GM11168 (cell line): ENCODE measurements around the gene METRNL.
"Not testable (repeated sequence)": the region's sequence is repeated elsewhere in the genome, so short reads cannot be mapped to it uniquely, and the experiment has no call there.

ENCODE experiments used
- in situ Hi-C: fragments of 300-500 bp; cut with MboI; formaldehyde crosslinking; loops from one replicate; pipeline ENCODE4 v1.12.0; 2022; ENCODE audit warnings: low sequenced_read_pairs; ENCODE audit not compliant: unreplicated experiment

Gene METRNL

DNA sequence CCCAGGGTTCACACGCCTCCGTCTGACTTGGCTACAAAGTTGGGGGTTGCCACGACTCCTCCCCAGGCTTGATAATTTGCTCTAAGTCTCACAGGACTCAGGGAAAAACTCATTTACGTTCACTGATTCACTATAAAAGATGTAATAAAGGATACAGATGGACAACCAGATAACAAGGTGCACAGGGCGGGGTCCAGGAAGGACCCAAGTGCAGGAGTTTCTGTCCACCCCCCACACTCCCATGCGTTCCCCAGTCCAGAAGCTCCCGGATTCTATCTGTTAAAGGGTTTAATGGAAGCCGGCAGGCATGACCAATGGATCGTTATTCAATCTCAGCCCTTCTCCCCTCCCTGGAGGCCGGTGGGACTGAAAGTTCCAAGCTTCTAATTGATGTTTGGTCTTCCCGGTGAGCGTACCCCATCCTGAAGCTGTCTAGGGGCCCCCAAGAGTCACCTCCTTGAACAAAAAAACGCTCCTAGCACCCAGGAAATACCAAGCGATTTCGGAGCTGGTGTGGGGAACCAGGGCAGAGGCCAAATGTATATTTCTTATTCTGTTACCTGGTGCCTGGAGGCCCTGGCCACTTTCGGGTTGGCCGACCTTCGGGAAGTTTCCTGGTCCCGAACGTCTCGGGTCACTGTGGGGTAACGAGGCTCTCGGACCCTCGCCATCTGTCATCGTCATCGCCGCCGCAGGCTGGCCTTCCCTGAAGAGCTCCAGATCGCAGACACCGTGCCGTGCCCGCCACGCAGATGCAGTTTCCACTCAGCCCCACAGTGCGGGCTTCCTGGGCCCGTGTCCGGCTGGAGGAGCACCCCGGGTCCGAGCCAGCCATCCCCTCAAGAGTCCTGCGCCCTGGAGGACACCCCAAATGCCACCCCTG, 13.5 kb upstream of the METRNL start:
- in situ Hi-C loops = no loop called here

DNA sequence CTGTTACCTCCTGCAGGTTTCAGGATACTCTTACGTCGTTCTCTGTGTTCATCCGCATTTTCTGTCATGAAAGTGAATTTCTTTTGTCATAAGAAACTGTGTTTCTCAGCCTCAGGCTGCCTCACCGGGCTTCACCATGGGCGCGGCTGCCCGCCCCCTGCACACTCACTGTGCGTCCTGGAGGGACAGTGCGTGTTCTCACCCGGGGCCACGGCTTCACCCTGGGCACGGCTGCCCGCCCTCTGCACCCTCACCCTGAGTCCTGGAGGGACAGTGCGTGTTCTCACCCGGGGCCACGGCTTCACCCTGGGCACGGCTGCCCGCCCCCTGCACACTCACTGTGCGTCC, 12.9 kb upstream of the METRNL start:
- in situ Hi-C loops = not testable (repeated sequence)

DNA sequence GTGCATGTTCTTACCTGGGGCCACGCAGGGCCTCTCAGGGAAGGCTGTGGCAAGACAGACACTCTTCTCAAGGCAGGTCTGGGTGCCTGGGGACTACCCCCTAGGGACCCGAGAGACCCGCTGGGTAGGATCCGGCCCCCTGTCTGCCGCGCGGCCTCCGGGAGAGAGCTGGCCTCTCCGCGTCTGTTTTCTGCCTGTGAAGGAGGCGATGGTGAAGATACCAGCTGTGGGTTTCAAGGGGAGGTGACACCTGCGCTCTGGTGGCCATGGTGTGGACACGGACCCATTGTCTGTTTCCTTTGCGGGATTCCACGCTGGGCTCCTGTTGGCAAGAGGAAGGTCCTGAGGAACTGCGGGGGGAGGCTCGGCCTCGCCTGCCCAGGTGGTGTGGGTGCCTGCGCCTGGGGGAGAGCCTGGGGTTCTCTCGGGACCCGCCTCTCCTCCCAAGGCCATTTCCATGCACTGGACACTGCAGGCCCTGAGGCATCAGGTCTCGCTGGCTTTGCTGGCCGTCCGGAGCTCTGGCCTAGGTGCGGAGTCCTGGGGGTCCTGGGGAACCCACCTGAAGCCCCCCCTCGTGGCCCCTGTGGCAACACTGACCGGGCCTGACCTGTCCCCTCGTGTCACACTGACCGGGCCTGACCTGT, 12.2 kb upstream of the METRNL start:
- in situ Hi-C loops = no loop called here

DNA sequence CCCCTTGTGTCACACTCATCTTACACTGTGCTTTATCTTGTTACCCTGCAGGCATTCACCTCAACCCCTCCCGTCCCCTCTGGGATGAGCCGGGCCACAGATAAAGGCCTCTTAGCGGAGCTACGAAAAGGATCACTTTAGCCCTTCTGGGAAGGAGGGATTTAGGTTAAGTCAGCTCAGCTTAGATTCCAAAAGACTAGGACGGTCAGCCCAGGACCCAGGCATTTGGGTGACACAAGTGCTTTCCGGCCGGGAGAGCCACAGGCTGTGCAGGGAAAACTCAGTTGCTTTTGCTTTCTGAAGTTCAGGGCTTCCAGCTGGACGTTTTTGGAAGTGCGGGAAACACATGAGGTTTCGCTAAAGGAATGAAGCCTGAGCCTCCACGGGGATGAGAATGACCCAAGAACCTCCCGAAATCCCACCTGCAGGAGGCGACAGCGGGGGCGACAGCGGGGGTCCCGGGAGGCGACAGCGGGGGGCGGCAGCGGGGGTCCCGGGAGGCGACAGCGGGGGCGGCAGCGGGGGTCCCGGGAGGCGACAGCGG, 11.6 kb upstream of the METRNL start:
- in situ Hi-C loops = no loop called here

DNA sequence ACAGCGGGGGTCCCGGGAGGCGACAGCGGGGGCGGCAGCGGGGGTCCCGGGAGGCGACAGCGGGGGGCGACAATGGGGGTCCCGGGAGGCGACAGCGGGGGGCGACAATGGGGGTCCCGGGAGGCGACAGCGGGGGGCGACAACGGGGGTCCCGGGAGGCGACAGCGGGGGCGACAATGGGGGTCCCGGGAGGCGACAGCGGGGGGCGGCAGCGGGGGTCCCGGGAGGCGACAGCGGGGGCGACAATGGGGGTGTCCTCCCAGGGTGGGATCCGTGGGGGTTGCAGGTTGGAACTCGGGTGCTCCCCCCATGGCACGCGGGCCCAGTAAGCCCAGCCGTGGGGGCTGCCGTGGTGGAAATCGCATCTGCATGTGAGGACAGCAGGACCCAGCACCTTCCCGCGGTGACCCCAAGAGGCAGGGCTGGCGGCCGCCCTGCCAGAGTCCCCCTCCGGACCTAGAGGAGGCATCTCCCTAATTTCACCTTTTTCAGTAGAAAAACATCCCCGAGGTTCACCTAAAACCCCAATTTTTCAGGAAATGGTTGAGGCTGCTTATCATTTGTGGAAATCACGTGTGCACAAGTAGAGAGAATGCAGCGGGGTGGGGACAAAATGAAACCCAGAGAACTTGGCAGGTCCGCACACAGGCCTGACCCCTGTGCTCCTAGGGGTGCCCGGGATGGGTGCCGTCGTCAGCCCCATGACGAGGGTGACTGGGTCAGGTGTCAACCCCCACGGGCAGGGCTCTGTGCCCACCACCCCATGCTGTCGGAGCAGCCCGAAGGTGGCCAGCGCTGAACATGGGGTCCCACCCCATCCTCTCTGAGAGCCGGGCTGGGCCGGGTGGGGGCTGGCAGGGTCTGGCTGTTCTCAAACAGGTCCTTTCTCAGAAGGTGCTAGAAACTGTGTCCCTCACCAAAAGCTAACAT, 10.5 kb upstream of the METRNL start:
- in situ Hi-C loops = no loop called here

DNA sequence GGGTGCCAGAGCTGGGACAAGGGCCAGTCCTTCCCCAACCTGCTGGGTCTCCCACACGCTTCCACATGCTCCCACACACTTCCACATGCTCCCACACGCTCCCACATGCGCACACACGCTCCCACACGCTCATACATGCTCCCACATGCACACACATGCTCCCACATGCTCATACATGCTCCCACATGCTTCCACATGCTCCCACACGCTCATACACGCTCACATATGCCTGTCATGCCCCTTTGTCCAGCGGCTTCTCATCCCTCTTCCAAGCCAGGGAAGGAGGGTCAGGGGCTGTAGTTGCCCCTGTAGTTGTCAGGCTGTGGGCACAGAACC, 9.9 kb upstream of the METRNL start:
- in situ Hi-C loops = no loop called here

DNA sequence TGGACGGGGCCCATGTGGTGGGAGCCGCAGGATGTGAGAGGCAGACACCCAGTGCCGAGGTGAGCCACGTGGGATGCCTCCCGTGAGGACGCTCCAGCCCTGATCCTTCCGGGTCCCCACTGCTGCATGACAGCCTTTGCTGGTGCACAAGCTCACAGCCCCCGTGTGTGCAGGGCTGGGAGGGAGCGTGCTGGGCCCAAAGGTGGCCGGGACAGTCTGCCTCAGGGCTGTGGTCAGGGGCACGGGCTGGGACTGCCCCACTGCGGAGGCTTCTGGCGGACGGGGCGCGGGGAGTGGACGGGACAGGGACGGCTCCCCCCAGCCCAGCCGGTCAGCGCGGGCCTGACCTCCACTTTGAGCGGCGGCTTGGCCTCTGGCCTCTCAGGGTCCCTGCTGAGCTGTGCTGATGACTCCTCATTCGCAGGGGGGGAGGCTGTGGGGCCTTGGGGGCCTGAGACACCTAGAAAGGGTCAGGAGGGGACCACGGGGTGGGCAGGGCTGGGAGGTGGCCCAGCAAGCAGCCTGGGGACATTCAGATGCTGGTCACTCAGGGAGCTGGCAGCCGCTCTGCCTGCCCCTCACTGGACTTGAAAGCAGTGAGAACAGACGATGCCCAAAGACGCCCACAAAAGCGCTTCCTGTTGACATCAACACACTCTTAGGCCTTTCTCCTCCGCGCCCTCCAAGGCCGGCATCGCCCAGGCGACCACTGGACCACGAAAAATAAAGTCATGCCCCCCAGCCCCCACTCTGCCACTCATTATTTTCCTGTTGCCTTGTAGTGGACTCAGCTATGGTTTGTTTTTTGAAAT, 9.3 kb upstream of the METRNL start:
- in situ Hi-C loops = no loop called here

DNA sequence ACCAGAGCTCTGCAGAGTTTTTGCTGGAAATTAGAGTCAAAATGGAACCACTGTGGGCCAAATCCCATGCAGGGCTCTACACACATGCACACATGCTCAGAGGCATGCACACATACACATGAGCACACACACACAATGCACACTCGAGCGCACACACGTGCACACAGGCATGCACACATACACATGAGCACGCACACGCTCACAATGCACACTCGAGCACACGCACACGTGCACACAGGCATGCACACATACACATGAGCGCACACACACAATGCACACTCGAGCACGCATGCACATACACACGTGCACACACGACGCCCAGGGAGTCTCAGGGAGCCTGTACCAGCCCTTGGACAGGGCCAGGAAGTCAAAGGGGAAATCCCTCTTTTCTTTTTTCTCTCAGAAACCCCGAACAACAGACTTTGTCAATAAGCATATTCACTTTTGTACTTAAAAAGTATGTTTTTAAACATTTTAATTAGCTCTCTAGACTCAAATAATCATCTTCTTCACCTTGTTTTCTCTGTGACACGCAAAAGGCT, 8.5 kb upstream of the METRNL start:
- in situ Hi-C loops = no loop called here

DNA sequence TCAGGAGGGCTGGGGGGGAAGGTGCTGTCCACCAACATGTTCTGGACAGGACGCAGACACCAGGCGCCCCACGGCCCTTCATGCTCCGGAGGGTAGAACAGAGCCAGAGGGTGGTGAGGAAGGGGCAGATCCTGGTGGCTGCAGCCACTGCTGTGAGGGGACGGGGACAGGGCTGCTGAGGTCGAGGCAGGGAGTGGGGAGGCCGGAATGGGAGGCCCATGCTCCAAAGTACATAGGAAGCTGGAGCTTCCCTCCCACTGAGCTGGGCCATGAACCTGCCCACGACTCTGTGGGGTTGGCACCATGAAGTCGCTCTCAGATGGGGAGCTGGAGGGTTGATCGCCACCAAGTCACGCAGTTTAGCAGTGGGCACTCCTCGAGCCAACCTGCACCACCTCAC, 8.0 kb upstream of the METRNL start:
- in situ Hi-C loops = no loop called here

DNA sequence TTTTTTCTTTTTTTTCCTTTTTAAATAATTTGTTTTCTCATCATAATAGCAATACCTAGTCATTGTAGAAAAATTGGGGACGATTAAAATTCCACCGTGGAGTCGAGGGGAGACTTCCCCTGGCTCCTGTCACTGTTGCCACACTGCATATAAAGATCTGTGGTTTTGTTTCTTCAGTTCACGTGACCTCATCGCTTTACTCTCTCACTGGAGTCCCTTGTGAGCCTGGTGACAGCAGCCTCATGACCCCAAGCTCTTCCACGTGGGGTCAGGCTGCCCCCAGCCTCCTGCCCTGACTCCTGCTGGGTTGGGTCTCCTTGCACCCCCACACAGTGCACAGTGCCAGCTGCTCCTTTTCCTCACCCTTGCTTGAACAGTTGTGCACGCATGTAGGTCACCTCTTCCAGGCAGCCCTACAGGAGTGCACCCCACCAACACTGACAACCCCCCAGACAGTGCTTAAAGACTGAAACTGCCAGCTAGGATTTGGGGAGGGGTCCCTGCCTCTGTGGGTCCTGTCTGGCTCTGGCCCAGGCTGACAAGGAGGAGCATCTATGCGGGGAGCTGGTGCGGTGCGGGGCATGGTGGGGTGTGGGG, 7.3 kb upstream of the METRNL start:
- in situ Hi-C loops = no loop called here

DNA sequence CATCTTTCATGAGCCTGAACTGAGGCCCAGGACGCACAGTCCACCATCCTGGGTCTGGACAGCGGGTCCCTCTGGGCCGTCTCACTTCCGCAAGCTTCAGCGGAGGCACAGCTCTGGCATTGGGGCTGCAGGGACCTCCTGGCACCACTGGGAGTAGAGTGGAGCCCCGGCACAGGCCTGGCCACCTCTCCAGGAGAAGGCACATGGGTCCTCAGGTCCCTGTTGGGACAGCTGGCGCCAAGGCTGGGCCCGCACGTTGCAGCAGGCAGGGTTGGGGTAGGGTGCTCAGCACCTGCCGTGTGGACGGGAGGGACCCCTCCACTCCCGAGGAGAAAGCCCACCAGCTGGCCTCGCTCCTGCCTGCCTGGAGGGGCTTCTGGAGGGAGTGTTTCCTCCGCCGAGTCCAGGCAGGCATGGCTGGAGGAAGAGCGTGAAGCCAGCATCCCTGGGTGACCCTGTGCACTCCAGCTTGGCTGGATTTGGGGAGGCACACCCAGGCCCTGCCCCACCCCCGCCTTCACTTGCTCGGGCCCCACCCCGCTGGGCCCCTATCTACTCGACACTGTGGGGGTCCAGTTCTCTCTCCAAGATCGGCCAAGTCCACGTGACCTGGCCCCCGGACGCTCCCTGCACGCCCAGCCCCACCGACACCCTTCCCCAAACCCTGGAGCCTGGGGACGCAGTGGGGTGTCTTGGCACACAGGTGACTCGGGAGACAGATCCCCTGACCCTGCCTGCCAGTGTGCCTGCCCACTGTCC, 6.6 kb upstream of the METRNL start:
- in situ Hi-C loops = no loop called here

DNA sequence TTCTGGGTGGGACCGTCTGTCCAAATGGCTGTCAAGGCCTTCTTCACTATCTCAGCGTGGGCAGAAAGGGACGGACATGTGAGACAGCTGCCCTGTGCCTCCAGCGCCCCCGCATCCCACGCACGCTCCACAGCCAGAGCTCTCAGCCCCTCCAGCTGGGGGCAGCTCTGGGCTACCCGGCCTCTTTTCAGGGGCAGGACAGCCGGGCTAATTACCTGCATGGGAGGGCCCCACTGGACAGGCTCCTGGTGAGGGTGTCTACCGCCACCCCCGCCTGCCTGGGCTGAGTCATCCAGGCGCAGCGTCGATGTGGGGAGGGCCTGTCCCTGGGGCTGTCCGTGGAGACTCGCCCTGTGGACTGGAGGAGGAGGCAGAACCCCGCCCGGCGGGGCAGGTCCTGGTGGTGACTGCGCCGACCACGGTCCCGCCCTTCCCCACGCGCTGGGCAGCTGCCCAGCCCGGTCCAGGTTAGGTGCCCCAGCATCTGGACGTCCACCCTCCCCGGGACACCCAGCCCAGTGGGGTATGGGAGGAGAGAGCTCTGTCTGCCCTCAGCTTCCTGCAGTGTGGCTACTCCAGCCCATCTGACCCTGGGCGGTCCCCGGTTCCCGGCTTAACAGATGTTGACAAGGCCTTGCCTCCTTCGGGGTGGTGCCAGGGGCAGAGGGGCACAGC, 5.9 kb upstream of the METRNL start:
- in situ Hi-C loops = no loop called here

DNA sequence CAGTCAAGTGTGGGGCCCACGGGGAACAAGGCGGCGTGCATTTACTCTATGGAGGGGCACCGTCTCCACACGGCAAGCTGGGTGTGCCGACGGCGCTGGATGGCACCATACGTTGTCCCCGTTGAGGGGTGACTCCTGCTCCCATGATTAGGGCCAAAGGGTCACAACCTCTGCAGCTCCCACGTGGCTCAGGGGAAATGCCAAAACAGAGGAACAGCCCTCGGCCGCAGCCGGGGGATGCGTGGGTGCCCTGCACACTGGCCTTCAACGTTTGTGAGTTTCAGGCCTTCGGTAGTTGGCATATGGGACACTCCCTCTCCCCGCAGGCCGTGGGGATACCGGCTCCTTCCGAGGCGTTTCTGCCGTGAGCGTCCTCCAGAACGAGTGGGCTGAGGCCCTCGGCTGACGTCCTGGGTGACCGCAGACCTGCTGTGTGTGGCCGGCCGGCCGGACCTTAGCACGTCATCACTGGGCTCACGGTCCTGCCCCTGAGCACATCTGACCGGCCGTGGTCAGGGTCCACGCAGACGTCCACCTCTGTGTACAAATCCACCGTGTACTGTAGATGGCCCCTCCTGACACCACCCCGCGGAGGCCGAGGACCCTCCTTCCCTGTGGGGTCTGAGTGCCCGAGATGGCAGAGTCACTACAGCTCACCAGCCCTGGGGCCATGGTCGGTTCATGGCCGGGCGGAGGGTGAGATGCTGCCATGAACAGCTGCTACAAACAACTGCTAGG, 4.8 kb upstream of the METRNL start:
- in situ Hi-C loops = no loop called here

DNA sequence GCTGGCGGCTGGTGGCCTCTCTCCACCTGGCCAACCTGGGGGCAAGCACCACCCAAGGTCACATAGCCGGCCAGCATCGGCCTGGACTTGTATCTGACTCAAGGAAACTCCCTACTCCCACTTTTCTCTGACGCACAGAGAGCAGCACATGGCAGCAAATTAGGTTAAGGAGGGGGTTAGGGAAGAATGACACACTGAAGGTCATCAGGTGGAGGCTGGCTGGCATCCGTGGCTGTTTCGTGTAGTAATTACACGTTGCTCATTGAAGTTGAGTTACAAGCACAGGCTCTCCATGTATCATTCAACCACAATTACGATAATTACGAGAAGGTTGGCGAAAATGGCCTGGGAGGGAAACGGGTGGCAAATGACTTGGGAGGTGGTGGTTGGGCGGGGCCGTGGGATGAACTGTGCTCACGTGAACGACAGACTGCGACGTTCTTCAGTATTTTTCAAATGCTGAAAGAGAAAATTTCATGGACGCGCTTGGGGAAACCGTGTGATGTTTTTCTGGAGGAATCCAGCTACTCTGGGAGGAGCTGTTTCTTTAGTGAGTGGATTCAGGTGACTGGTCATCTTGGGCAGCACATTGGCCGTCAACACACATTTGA, 4.0 kb upstream of the METRNL start:
- in situ Hi-C loops = no loop called here

DNA sequence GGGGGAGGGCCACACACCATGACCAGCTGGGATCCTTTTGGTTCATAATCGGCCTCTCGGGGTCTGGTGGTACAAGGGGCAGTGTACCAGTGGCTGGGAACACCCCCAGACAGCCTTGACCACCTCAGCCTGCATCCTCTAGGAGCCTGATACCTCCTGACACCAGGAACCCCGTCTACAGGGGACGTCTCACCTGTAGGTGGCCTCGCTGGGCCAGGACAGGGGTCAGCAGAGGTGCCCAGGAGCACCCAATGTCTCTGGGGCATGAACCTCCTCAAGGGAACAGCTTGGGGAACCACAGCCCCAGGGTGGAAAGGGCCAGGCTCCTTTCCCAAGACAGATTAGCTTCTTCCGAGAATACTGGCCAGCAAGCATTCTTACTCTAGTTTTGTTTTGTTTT, 2.5 kb upstream of the METRNL start:
- in situ Hi-C loops = no loop called here

DNA sequence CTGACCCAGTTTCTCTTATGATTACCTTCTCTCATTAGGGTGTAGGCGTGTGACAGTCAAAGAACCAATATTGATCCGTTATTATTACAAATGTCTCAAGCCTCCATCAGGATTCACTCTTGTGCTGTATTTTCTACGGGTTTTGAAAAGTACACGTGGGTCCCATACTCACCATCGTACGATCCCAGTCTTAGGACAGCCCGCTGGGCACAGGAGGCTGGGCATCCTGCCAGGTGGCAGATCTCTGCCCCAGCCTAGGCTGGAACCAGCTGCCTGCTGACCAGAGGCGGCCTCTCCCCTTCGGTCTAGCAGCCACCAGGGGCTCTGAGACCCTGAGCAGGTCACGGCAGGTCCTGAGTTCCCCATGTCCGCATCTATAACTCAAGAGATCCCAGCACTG, 2.0 kb upstream of the METRNL start:
- in situ Hi-C loops = no loop called here

DNA sequence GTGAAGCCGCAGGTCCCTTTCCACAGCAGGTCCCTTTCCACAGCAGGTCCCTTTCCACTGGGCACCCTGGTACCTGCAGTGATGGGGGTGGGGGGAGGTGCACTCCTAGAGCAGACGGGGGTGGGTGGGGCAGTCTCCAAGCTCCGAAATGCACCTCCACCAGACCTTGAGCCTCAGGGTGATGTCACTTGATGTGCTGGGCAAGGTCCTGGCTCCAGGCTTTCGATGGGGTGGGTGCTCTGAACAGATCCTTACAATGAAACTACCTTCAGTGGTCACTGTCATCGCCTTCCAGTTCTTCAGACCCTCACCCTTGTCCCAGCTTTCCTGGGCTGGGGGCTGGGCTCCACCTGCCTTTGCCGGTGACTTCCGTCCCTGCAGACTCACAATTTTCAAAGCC, 1.5 kb upstream of the METRNL start:
- in situ Hi-C loops = no loop called here
